Myometrial cell (primary cell): ENCODE measurements around the gene MAP6D1. TPM values are rescaled to one million over a fixed set of nuclear protein-coding genes. Genes with fewer than 3 reads are reported as not detected.

Experiments
- total RNA-seq: library from RNA; depleted of rRNA; stranded (reverse); fragments of >200 nt; gene quantifications from 2 replicates; pipeline ENCODE4 v1.2.3, GENCODE V29; 2015

The MAP6D1 gene
- total RNA-seq: 8.9 and 10.4 TPM in 2 replicates

GRCh38 chr3:183825456-183826161, at the start of gene MAP6D1:
Gene MAP6D1 (minus strand): TSS chr3:183825577. CDS start chr3:183825547, 30 bp downstream.

Other genes with a start within 250 kb of the MAP6D1 start
- 16.7 and 32.8 TPM in 2 replicates for gene KLHL24, start 190.0 kb downstream of the MAP6D1 start, total RNA-seq
- 29.2 and 33.4 TPM in 2 replicates for gene YEATS2, start 127.8 kb downstream of the MAP6D1 start, total RNA-seq
- gene PARL, start 59.3 kb upstream of the MAP6D1 start, total RNA-seq: 42.7 and 47.3 TPM in 2 replicates
- gene ABCC5, start 192.3 kb upstream of the MAP6D1 start, total RNA-seq: 7.3 and 9.2 TPM in 2 replicates
- not detected in 2 replicates for gene HTR3D, start 206.2 kb upstream of the MAP6D1 start, total RNA-seq
- gene HTR3C, start 227.5 kb upstream of the MAP6D1 start, total RNA-seq: not detected in 2 replicates